Type B pancreatic cell (in vitro differentiated cells): Measurements from ENCODE around the gene DYDC1. TPM values are rescaled to one million over a fixed set of nuclear protein-coding genes. Genes with fewer than 3 reads are reported as not detected.
A peak's percentile ranks its signal among the peaks of the same experiment; 100 is the strongest.

ENCODE experiments used
- DNase-seq: peaks from one replicate; pipeline ENCODE4 v3.0.0; 2021; ENCODE audit warnings: mixed read lengths; ENCODE audit not compliant: unreplicated experiment; ENCODE audit errors: extremely low spot score
- H3K27ac Mint-ChIP-seq: 2 replicates; pipeline ENCODE4 v1.8.0; 2021; ENCODE audit warnings: mild to moderate bottlenecking, mixed read lengths
- H3K27me3 Mint-ChIP-seq: 2 replicates; pipeline ENCODE4 v1.8.0; 2021; ENCODE audit warnings: mixed read lengths
- H3K36me3 Mint-ChIP-seq: 2 replicates; pipeline ENCODE4 v1.8.0; 2021; ENCODE audit warnings: mixed read lengths
- H3K4me1 Mint-ChIP-seq: one replicate; pipeline ENCODE4 v1.8.0; 2021; ENCODE audit warnings: mixed read lengths; ENCODE audit not compliant: unreplicated experiment
- H3K4me3 Mint-ChIP-seq: 2 replicates; pipeline ENCODE4 v1.8.0; 2021; ENCODE audit warnings: mild to moderate bottlenecking, mixed read lengths
- H3K9me3 Mint-ChIP-seq: 2 replicates; pipeline ENCODE4 v1.8.0; 2021; ENCODE audit warnings: mixed read lengths
- CTCF ChIP-seq: fragments of 200-600 bp; sonication (generic); conservative IDR thresholded peaks from 2 replicates; pipeline ENCODE4 v1.5.0; 2021; ENCODE audit warnings: antibody characterized with exemption, mild to moderate bottlenecking
- total RNA-seq: library from RNA; stranded (reverse); gene quantifications from 2 replicates; pipeline ENCODE4 v1.2.1, GENCODE V29; 2021; ENCODE audit warnings: low replicate concordance

The DYDC1 gene
- total RNA-seq, 1 donor from 2014 or later = 0.46 TPM

DNA sequence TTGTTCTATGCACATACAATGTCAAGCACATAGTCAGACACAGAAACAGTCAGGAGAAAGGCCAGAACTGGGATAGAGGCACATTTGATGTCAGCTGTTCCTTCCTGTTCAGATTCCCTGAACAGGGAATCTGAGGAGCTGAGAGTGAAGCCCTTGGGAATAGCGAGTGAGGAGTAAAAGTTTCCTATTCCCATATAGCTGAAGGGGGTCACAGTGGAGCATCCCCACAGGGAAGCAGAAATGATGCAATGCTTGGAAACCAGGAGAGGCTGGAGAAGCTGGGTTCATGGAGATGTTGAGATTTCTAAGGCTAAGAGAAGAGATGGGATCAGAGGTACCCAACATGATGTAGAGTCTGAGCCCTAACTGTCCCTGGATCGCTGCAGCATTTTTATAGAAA is 40.5 kb upstream of the DYDC1 start:
- Mint-ChIP-seq H3K36me3 (no peaks in the 10 kb centered on the region), H3K27ac (no peak overlapping the region), H3K4me1 (peaks cover 10% of the 10 kb centered on the region), H3K4me3 (no peak overlapping the region), H3K9me3 (no peaks in the 10 kb centered on the region), H3K27me3 (no peaks in the 10 kb centered on the region)
- no peak for TF ChIP-seq CTCF
- DNase-seq = no peak

GRCh38 chr10:80394358-80394916 is 37.9 kb upstream of the DYDC1 start:
- Mint-ChIP-seq H3K36me3 (no peaks in the 10 kb centered on the region), H3K9me3 (no peaks in the 10 kb centered on the region), H3K4me3 (no peak overlapping the region), H3K27ac (peak overlapping the region; percentile 60), H3K27me3 (no peaks in the 10 kb centered on the region), H3K4me1 (peaks cover 10% of the 10 kb centered on the region)
- DNase-seq = no peak
- TF ChIP-seq CTCF = no peak

GRCh38 chr10:80392250-80392649 is 35.7 kb upstream of the DYDC1 start:
- no peak for TF ChIP-seq CTCF
- no peak for DNase-seq
- no peaks in the 10 kb centered on the region for H3K36me3 Mint-ChIP-seq
- no peaks in the 10 kb centered on the region for H3K27me3 Mint-ChIP-seq
- H3K4me1 Mint-ChIP-seq = peaks cover 10% of the 10 kb centered on the region
- no peaks in the 10 kb centered on the region for H3K9me3 Mint-ChIP-seq
- no peak overlapping the region for H3K4me3 Mint-ChIP-seq
- H3K27ac Mint-ChIP-seq = no peak overlapping the region

DNA sequence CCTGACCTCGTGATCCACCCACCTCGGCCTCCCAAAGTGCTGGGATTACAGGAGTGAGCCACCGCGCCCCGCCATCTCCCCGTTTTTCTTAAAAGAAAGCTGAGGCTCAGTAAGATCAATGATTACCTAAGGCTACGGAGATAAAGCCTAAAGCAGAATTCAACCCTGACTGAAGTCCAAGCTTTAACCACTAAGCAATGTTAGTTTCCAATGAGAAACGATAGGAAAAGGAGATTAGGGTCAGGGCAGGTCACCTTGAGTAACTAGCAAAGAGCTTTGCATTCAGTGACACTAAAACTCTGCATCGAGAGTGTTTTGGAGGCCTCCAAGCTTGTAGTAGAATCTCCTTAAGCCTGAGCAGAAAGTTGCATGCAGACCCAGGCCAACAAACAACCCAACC is 34.2 kb upstream of the DYDC1 start:
- Mint-ChIP-seq H3K4me3 (no peak overlapping the region), H3K27me3 (no peaks in the 10 kb centered on the region), H3K27ac (no peak overlapping the region), H3K9me3 (no peaks in the 10 kb centered on the region), H3K36me3 (no peaks in the 10 kb centered on the region), H3K4me1 (peaks cover 10% of the 10 kb centered on the region)
- no peak for TF ChIP-seq CTCF
- DNase-seq = no peak

DNA sequence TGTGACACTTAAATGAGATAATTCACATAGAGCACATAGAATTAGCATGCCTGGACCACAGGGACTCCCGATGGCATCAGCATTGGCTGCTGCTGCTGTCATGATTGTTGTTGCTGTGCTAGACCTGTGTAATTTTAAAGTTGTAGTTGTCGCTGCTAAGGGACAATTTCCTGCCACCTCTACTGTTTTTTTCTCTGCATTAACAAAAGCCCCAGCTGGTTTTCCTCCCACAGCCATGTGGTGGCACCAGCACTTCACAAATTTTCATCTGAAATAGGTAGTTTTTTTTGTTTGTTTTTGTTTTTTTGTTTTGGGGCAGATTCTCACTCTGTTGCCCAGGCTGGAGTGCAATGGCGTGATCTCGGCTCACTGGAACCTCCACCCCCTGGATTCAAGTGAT is 26.4 kb upstream of the DYDC1 start:
- peaks cover 5% of the 10 kb centered on the region for H3K4me1 Mint-ChIP-seq
- H3K4me3 Mint-ChIP-seq = no peak overlapping the region
- H3K36me3 Mint-ChIP-seq = no peaks in the 10 kb centered on the region
- no peak overlapping the region for H3K27ac Mint-ChIP-seq
- H3K9me3 Mint-ChIP-seq = no peaks in the 10 kb centered on the region
- TF ChIP-seq CTCF = peak; percentile 77
- H3K27me3 Mint-ChIP-seq = no peaks in the 10 kb centered on the region
- DNase-seq = no peak

DNA sequence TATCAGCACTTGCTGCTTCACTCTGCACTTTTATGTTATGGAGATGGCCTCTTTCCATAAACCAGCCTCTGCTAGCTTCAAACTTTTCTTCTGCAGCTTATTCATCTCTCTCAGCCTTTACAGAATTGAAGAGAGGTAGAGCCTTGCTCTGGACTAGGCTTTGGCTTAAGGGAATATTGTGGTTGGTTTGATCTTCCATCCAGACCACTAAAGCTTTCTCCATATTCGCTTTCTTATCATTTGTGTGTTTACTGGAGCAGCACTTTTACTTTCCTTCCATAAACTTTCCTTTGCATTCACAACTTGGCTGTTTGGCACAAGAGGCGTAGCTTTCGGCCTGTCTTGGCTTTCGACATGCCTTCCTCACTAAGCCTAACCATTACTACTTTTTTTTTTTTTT is 23.6 kb upstream of the DYDC1 start:
- TF ChIP-seq CTCF = no peak
- Mint-ChIP-seq H3K4me1 (peaks cover 5% of the 10 kb centered on the region), H3K27ac (no peak overlapping the region)

More for the DNA sequence above, 23.6 kb upstream of the DYDC1 start:
- no peak for DNase-seq
- no peaks in the 10 kb centered on the region for H3K36me3 Mint-ChIP-seq
- H3K4me3 Mint-ChIP-seq = no peak overlapping the region
- H3K27me3 Mint-ChIP-seq = no peaks in the 10 kb centered on the region
- H3K9me3 Mint-ChIP-seq = no peaks in the 10 kb centered on the region
